ENCODE results near the gene FANCE. TPM values are rescaled to one million over a fixed set of nuclear protein-coding genes. Genes with fewer than 3 reads are reported as not detected.

The FANCE gene
- total RNA-seq, 1 experiment from 2014 or later: 12.4 TPM

GRCh38 chr6:35439308-35439707 is 12.8 kb upstream of the FANCE start:
- intact Hi-C loops (cut with micrococcal nuclease; ENCODE audit: unreplicated experiment): no loop called here
- H3K27ac Mint-ChIP-seq (ENCODE audit: unreplicated experiment): no peak overlapping the region
- H3K9me3 Mint-ChIP-seq (ENCODE audit: unreplicated experiment): no peaks in the 10 kb centered on the region
- no peaks in the 10 kb centered on the region for H3K36me3 ChIP-seq (ENCODE audit: control insufficient read depth, insufficient read depth, low read length)
- H3K4me3 Mint-ChIP-seq (ENCODE audit: unreplicated experiment): no peak overlapping the region
- H3K27me3 Mint-ChIP-seq (ENCODE audit: insufficient read depth, unreplicated experiment): no peaks in the 10 kb centered on the region
- no peak for TF ChIP-seq CTCF (IDR thresholded peaks at IDR 0.05; ENCODE audit: insufficient read depth in 1 of 2, low read depth in 1 of 2, low read length in 1 of 2, severe bottlenecking in 1 of 2, unreplicated experiment in 1 of 2)
- no peaks in the 10 kb centered on the region for H3K27me3 ChIP-seq (replicated peaks; ENCODE audit: control insufficient read depth, insufficient read depth, low read length)
- ChIA-PET POLR2A (no interaction called here), CTCF (no interaction called here)
- H3K4me1 Mint-ChIP-seq (ENCODE audit: low read depth, unreplicated experiment): no peaks in the 10 kb centered on the region
- H3K9me3 ChIP-seq: no peaks in the 10 kb centered on the region
- no TSS peak for BruUV-seq (replicated peaks)
- no peaks in the 10 kb centered on the region for H3K36me3 Mint-ChIP-seq (ENCODE audit: insufficient read depth, unreplicated experiment)
- H3K4me1 ChIP-seq: no peaks in the 10 kb centered on the region
- H3K4me3 ChIP-seq (ENCODE audit: low read depth, low read length): no peak overlapping the region
- DNase-seq: no peak

GRCh38 chr6:35441205-35441604 is 10.9 kb upstream of the FANCE start:
- ChIA-PET CTCF (no interaction called here), POLR2A (no interaction called here)
- Histone ChIP-seq H3K9me3 (no peaks in the 10 kb centered on the region), H3K4me3 (ENCODE audit: low read depth, low read length) (no peak overlapping the region), H3K36me3 (ENCODE audit: control insufficient read depth, insufficient read depth, low read length) (no peaks in the 10 kb centered on the region), H3K4me1 (no peaks in the 10 kb centered on the region), H3K27me3 (replicated peaks; ENCODE audit: control insufficient read depth, insufficient read depth, low read length) (no peaks in the 10 kb centered on the region)
- Mint-ChIP-seq H3K9me3 (ENCODE audit: unreplicated experiment) (no peaks in the 10 kb centered on the region), H3K27me3 (ENCODE audit: insufficient read depth, unreplicated experiment) (no peaks in the 10 kb centered on the region), H3K4me1 (ENCODE audit: low read depth, unreplicated experiment) (no peaks in the 10 kb centered on the region), H3K36me3 (ENCODE audit: insufficient read depth, unreplicated experiment) (no peaks in the 10 kb centered on the region), H3K4me3 (ENCODE audit: unreplicated experiment) (no peak overlapping the region), H3K27ac (ENCODE audit: unreplicated experiment) (no peak overlapping the region)
- DNase-seq: no peak
- no peak for TF ChIP-seq CTCF (IDR thresholded peaks at IDR 0.05; ENCODE audit: insufficient read depth in 1 of 2, low read depth in 1 of 2, low read length in 1 of 2, severe bottlenecking in 1 of 2, unreplicated experiment in 1 of 2)
- no TSS peak for BruUV-seq (replicated peaks)
- intact Hi-C loops (cut with micrococcal nuclease; ENCODE audit: unreplicated experiment): no loop called here

GRCh38 chr6:35441642-35442041 is 10.5 kb upstream of the FANCE start:
- POLR2A ChIA-PET: no interaction called here
- BruUV-seq (replicated peaks): no TSS peak
- no peaks in the 10 kb centered on the region for H3K4me1 Mint-ChIP-seq (ENCODE audit: low read depth, unreplicated experiment)
- Histone ChIP-seq H3K4me1 (no peaks in the 10 kb centered on the region), H3K9me3 (no peaks in the 10 kb centered on the region), H3K27me3 (replicated peaks; ENCODE audit: control insufficient read depth, insufficient read depth, low read length) (no peaks in the 10 kb centered on the region), H3K4me3 (ENCODE audit: low read depth, low read length) (no peak overlapping the region), H3K36me3 (ENCODE audit: control insufficient read depth, insufficient read depth, low read length) (no peaks in the 10 kb centered on the region)
- intact Hi-C loops (cut with micrococcal nuclease; ENCODE audit: unreplicated experiment): no loop called here
- H3K9me3 Mint-ChIP-seq (ENCODE audit: unreplicated experiment): no peaks in the 10 kb centered on the region
- H3K36me3 Mint-ChIP-seq (ENCODE audit: insufficient read depth, unreplicated experiment): no peaks in the 10 kb centered on the region
- no peaks in the 10 kb centered on the region for H3K27me3 Mint-ChIP-seq (ENCODE audit: insufficient read depth, unreplicated experiment)
- CTCF ChIA-PET: no interaction called here
- no peak overlapping the region for H3K4me3 Mint-ChIP-seq (ENCODE audit: unreplicated experiment)
- H3K27ac Mint-ChIP-seq (ENCODE audit: unreplicated experiment): no peak overlapping the region
- DNase-seq: no peak
- no peak for TF ChIP-seq CTCF (IDR thresholded peaks at IDR 0.05; ENCODE audit: insufficient read depth in 1 of 2, low read depth in 1 of 2, low read length in 1 of 2, severe bottlenecking in 1 of 2, unreplicated experiment in 1 of 2)

Data from Caco-2 (cell line).